ENCODE results near the gene LSM14A. TPM values are rescaled to one million over a fixed set of nuclear protein-coding genes. Genes with fewer than 3 reads are reported as not detected.
A peak's percentile ranks its signal among the peaks of the same experiment; 100 is the strongest.
"Not testable (repeated sequence)": the region's sequence is repeated elsewhere in the genome, so short reads cannot be mapped to it uniquely, and the experiment has no call there.

Gene LSM14A
- total RNA-seq, 2 experiments from 2014 or later, result 87.9 to 102 TPM

DNA sequence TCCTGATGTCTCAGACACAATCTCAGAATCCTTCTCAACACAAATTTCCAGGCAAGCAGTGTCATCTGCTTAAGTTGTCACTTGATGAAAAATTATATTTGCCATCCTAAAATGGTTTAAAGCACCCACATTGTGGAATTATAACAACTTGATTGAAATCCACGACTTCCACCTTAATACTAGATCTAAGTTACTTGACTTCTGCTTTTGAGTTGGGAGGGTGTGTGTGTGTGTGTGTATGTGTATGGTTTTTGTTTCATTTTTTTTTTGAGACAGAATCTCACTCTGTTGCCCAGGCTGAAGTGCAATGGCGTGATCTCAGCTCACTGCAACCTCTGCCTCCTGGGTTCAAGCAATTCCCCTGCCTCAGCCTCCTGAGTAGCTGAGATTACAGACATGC is 10.4 kb upstream of the LSM14A start:
- H3K27me3 Mint-ChIP-seq (ENCODE audit: low read depth); DNase-seq; H3K4me1 Mint-ChIP-seq (ENCODE audit: low read depth); H3K4me3 Mint-ChIP-seq; intact Hi-C loops (cut with micrococcal nuclease); H3K36me3 Mint-ChIP-seq (ENCODE audit: low read depth); H3K9me3 Mint-ChIP-seq; H3K27ac Mint-ChIP-seq: not testable (repeated sequence)
- CTCF ChIA-PET, result interaction anchor here (0.7 kb wide), 1 partner anchor 124 kb away, joined by 3 read pairs; no protein-coding TSS in a partner anchor

DNA sequence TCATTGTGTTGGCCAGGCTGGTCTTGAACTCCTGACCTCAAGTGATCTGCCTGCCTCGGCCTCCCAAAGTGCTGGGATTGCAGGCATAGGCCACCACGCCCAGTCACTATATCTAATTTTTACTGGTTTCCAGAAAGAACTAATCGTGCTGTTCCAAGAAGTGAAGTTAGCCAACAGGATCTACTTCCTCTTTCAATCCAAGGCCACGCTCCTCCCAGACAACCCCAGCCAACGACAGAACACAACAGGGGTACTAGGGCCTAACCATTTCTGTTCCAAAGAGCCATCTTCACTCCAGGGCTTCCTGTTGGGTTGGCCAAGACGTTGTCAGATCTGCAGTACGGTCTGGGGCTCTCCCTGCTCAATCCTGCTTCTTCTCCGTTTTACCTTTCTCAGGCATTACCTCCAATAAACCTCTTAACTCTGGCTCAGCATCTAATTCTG is 7.0 kb upstream of the LSM14A start:
- no peak for DNase-seq
- H3K9me3 Mint-ChIP-seq, result no peaks in the 10 kb centered on the region
- no peaks in the 10 kb centered on the region for H3K4me1 Mint-ChIP-seq (ENCODE audit: low read depth)
- H3K27ac Mint-ChIP-seq, result no peak overlapping the region
- H3K36me3 Mint-ChIP-seq (ENCODE audit: low read depth), result no peaks in the 10 kb centered on the region
- no peaks in the 10 kb centered on the region for H3K27me3 Mint-ChIP-seq (ENCODE audit: low read depth)
- intact Hi-C loops (cut with micrococcal nuclease), result no loop called here
- no peak overlapping the region for H3K4me3 Mint-ChIP-seq
- CTCF ChIA-PET, result interaction anchor here (0.7 kb wide), 1 partner anchor 19 kb away, joined by 3 read pairs; no protein-coding TSS in a partner anchor

DNA sequence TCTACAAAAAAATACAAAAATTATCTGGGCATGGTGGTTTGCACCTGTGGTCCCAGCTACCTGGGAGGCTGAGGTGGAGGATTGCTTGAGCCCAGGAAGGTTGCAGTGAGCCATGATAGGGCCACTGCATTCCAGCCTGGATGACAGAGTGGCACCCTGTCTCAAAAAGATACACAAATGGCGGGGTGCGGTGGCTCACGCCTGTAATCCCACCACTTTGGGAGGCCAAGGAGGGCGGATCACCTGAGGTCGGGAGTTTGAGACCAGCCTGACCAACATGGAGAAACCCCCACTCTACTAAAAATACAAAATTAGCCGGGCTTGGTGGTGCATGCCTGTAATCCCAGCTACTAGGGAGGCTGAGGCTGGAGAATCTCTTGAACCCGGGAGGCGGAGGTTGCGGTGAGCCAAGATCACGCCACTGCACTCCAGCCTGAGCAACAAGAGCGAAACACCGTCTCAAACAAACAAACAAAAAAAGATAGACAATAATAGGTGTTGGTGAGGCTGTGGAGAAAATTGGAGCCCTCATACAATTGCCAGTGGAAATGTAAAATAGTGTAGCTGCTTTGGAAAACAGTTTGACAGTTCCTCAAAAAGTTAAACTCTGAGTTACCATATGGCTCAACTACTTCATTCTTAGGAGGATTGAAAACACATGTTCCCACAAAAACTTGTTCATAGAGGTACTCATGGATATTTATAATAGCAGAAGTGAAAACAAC is 2.7 kb upstream of the LSM14A start:
- intact Hi-C loops (cut with micrococcal nuclease), result loop anchor here (5.0 kb wide), 3 partner anchors 508 to 1477 kb away; partner anchors contain the start of genes CEBPG, NUDT19, SCGB2B2 and ZNF302
- not testable (repeated sequence) for DNase-seq; H3K27me3 Mint-ChIP-seq (ENCODE audit: low read depth); H3K9me3 Mint-ChIP-seq; H3K27ac Mint-ChIP-seq; H3K4me3 Mint-ChIP-seq
- H3K4me1 Mint-ChIP-seq (ENCODE audit: low read depth), result peaks cover 18% of the 10 kb centered on the region
- peaks cover 11% of the 10 kb centered on the region for H3K36me3 Mint-ChIP-seq (ENCODE audit: low read depth)
- CTCF ChIA-PET, result interaction anchor here (1.6 kb wide), 1 partner anchor 127 kb away, joined by 4 read pairs; no protein-coding TSS in a partner anchor

DNA sequence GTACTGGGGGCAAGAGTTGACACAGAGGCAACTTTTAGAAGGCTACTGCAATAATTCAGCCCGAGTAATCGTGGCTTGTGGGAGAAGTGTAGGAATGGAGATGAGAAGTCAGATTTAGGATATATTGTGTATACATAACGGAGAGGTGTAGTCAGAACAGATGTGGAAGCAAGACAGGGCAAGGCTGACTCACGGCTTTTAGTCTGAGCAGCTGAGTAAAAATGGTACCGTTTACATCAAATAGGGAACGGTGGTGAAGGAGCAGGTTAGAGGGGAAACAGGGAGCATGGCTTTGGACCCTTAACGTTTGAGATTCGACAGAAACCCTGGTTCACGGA is 796 bp upstream of the LSM14A start:
- Mint-ChIP-seq H3K9me3 (no peaks in the 10 kb centered on the region), H3K36me3 (ENCODE audit: low read depth) (peaks cover 19% of the 10 kb centered on the region), H3K4me1 (ENCODE audit: low read depth) (peaks cover 33% of the 10 kb centered on the region), H3K27ac (peak overlapping the region; percentile 99), H3K4me3 (peak overlapping the region; percentile 96), H3K27me3 (ENCODE audit: low read depth) (no peaks in the 10 kb centered on the region)
- peak; percentile 82 for DNase-seq
- CTCF ChIA-PET, result interaction anchor here (0.6 to 1.0 kb wide), 3 partner anchors 35 to 136 kb away, joined by 3 to 4 read pairs (median 3); no protein-coding TSS in a partner anchor
- intact Hi-C loops (cut with micrococcal nuclease), result loop anchor here (1.0 to 5.0 kb wide), 7 partner anchors 47 to 1479 kb away; partner anchors contain the start of genes CEBPG, NUDT19, SCGB2B2 and ZNF302

DNA sequence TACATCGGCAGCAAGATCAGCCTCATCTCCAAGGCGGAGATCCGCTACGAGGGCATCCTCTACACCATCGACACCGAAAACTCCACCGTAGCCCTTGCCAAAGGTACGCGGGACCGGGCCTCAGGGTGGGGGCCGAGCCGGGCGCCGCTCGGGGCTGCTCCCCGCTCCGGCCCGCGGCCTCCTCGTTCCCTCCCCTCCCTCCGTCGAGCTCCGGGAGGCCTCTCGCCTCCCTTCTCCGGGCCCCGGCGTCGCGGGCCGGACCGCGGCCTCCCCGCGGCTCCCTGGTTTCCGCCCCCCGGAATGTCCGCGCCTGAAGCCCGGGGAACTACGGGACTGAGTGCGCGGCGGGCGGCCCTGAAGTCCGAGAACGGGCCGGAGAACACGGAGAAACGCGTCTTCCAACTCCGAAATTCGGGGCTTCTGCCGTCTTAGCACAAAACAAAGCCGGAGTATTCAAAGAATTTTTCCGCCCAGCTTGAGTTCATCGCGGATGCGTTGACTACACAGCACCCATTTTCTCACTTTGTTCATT is 423 bp downstream of the LSM14A start:
- CTCF ChIA-PET, result interaction anchor here (1.1 to 1.4 kb wide), 2 partner anchors 37 to 47 kb away, joined by 4 read pairs; no protein-coding TSS in a partner anchor
- H3K27ac Mint-ChIP-seq, result peak overlapping the region; percentile 99

DNA sequence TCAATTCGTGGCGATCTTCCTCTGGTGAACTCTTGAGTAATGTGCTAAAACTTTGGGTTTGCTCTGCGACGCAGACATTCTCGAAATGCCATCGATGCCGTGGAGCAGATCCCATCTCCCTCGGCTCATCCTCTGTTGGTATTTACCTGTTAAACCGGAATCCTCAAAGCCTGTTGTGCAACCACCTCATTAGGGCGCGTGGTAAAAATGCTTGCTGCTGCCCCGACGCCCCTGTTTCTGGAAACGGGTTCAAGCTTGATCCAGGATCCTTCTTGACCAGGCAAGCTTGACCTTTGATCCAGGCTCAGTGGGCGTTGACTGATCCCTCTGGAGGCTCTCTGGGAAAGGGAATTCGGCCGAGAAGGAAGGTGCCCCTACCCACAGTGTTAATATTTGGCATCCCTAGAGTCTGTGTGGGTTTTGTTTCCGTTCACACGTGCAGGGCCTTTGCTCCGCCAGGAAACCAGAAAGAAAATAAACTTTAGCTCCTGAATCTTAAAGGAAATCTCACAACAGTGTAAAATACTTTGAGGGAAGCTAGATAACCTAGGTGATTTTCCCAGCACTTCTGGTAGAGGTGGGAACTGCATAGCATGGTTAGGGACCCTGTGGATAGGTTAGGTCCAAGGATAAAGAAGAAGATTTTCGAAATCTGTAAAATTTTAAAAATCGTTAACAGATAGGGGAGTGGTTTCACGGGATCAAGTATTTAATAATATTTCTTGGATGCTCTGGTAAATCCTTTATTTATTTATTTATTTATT is 1.1 kb downstream of the LSM14A start:
- H3K27ac Mint-ChIP-seq, result peak overlapping the region; percentile 99
- DNase-seq, result no peak
- H3K36me3 Mint-ChIP-seq (ENCODE audit: low read depth), result peaks cover 21% of the 10 kb centered on the region
- H3K27me3 Mint-ChIP-seq (ENCODE audit: low read depth), result no peaks in the 10 kb centered on the region
- peak overlapping the region; percentile 96 for H3K4me3 Mint-ChIP-seq
- intact Hi-C loops (cut with micrococcal nuclease), result loop anchor here (2.0 to 5.0 kb wide), 4 partner anchors 255 to 1481 kb away; partner anchors contain the start of genes CEBPG, NUDT19, SCGB2B2 and UBA2
- CTCF ChIA-PET, result interaction anchor here (1.1 to 1.4 kb wide), 2 partner anchors 36 to 504 kb away, joined by 3 to 4 read pairs; partner anchors contain the start of gene ZNF302
- peaks cover 50% of the 10 kb centered on the region for H3K4me1 Mint-ChIP-seq (ENCODE audit: low read depth)
- H3K9me3 Mint-ChIP-seq, result no peaks in the 10 kb centered on the region

More for the DNA sequence above, 423 bp downstream of the LSM14A start:
- Mint-ChIP-seq H3K36me3 (ENCODE audit: low read depth) (peaks cover 21% of the 10 kb centered on the region), H3K27me3 (ENCODE audit: low read depth) (no peaks in the 10 kb centered on the region), H3K4me3 (peak overlapping the region; percentile 96), H3K4me1 (ENCODE audit: low read depth) (peaks cover 45% of the 10 kb centered on the region), H3K9me3 (no peaks in the 10 kb centered on the region)
- DNase-seq, result peak; percentile 30
- intact Hi-C loops (cut with micrococcal nuclease), result loop anchor here (1.0 to 5.0 kb wide), 6 partner anchors 38 to 1480 kb away; partner anchors contain the start of genes CEBPG, NUDT19, PDCD2L and SCGB2B2

DNA sequence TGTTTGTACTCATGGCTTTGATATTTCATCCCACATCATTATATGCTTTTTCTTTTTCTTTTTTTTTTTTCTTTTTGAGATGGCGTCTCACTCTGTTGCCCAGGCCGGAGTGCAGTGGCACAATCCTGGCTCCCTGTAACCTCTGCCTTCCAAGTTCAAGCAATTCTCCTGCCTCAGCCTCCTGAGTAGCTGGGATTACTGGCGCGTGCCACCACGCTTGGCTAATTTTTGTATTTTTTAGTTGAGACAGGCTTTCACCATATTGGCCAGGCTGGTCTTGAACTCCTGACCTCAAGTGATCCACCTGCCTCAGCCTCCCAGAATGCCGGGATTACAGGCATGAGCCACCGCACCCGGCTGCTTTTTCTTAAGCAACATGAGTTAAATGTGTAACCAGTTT is 2.9 kb downstream of the LSM14A start:
- H3K27me3 Mint-ChIP-seq (ENCODE audit: low read depth); DNase-seq; CTCF ChIA-PET; intact Hi-C loops (cut with micrococcal nuclease); H3K9me3 Mint-ChIP-seq: not testable (repeated sequence)
- peaks cover 25% of the 10 kb centered on the region for H3K36me3 Mint-ChIP-seq (ENCODE audit: low read depth)
- H3K27ac Mint-ChIP-seq, result peak overlapping the region; percentile 24
- peaks cover 63% of the 10 kb centered on the region for H3K4me1 Mint-ChIP-seq (ENCODE audit: low read depth)
- H3K4me3 Mint-ChIP-seq, result peak overlapping the region; percentile 45

DNA sequence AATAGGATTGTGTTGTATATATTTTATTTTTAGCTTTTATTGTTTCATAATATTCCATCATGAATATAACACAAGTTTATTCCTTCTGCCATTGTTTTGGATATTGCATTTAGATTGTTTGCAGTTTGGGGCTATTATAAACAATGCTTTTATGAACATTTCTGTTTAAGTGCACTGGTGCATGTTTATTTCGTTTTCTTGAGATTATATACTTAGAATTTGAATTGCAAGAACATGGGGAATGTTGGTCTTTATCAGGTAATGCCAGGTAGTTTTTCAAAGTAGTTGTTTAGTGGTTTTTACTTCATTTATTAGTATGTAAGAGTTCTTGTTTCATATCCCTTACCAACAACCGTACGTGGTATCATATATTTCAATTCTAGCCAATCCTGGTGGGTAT is 4.3 kb downstream of the LSM14A start:
- DNase-seq, result no peak
- Mint-ChIP-seq H3K4me3 (peak overlapping the region; percentile 1), H3K27ac (no peak overlapping the region), H3K27me3 (ENCODE audit: low read depth) (no peaks in the 10 kb centered on the region), H3K36me3 (ENCODE audit: low read depth) (peaks cover 34% of the 10 kb centered on the region), H3K9me3 (no peaks in the 10 kb centered on the region), H3K4me1 (ENCODE audit: low read depth) (peaks cover 69% of the 10 kb centered on the region)
- CTCF ChIA-PET, result interaction anchor here (0.9 kb wide), 1 partner anchor 170 kb away, joined by 3 read pairs; no protein-coding TSS in a partner anchor
- intact Hi-C loops (cut with micrococcal nuclease), result no loop called here

DNA sequence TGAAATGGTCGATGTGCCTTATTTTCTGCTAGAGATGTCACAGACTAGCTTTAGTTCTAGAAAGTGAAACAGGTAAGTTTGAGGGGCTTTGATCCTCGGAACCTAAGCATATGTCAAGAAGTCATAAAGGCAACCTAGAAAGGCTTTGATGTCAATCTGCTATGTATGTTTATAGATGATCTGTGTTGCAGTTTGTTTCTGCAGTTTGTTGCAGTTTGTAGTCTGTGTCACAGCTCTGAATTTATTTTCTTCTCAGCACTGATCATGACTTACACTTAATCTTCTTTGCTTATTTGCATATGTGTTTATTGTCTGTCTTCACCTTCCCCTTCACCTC is 5.9 kb downstream of the LSM14A start:
- Mint-ChIP-seq H3K9me3 (no peaks in the 10 kb centered on the region), H3K27me3 (ENCODE audit: low read depth) (no peaks in the 10 kb centered on the region), H3K4me3 (peak overlapping the region; percentile 20), H3K4me1 (ENCODE audit: low read depth) (peaks cover 82% of the 10 kb centered on the region), H3K36me3 (ENCODE audit: low read depth) (peaks cover 32% of the 10 kb centered on the region), H3K27ac (peak overlapping the region; percentile 50)
- CTCF ChIA-PET, result interaction anchor here (0.7 to 1.6 kb wide), 5 partner anchors 16 to 169 kb away, joined by 3 to 4 read pairs (median 3); no protein-coding TSS in a partner anchor
- intact Hi-C loops (cut with micrococcal nuclease), result no loop called here
- DNase-seq, result no peak

DNA sequence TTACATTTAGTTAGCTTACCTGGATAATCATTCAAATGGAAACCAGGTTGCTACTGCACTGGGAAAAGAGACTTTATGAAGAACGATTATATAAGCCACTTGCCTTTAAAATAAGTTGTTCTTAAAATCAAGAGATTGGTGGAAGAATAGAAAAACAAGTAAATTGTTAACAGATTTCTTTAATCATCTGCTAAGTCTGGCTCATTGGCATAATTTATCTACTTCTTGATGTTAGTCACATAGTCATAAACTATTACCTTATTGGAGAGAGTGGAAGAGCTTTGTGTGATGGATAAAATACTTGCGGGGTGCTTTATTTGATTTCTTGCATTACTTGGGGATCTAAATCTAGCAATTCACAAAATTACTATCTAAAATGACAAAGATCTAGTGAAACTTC is 6.8 kb downstream of the LSM14A start:
- H3K4me1 Mint-ChIP-seq (ENCODE audit: low read depth), result peaks cover 79% of the 10 kb centered on the region
- no peak for DNase-seq
- H3K27ac Mint-ChIP-seq, result peak overlapping the region; percentile 28
- peaks cover 26% of the 10 kb centered on the region for H3K36me3 Mint-ChIP-seq (ENCODE audit: low read depth)
- CTCF ChIA-PET, result interaction anchor here (1.2 to 1.6 kb wide), 4 partner anchors 11 to 168 kb away, joined by 3 to 4 read pairs (median 4); no protein-coding TSS in a partner anchor
- no peaks in the 10 kb centered on the region for H3K9me3 Mint-ChIP-seq
- no peaks in the 10 kb centered on the region for H3K27me3 Mint-ChIP-seq (ENCODE audit: low read depth)
- peak overlapping the region; percentile 2 for H3K4me3 Mint-ChIP-seq
- intact Hi-C loops (cut with micrococcal nuclease), result no loop called here

DNA sequence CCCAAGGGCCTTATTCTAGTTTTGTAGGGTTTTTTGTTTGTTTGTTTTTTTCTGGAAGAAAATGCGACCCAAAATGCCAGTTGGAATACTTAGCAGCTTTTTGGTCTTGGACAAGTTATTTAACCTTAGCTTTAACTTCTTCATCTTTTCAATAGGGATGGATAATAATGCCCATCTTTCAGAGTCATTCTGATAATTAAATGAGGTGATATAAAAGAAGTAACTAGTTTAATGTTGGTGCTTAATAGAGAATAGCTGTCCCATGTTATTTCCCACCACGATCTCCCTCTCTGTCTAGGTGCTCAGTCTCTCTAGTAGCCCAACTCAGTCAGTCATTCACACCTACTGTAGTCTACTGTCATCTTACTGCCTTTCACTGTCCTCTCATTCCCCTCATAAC is 8.0 kb downstream of the LSM14A start:
- Mint-ChIP-seq H3K4me1 (ENCODE audit: low read depth) (peaks cover 82% of the 10 kb centered on the region), H3K9me3 (no peaks in the 10 kb centered on the region), H3K27me3 (ENCODE audit: low read depth) (no peaks in the 10 kb centered on the region), H3K4me3 (no peak overlapping the region), H3K27ac (no peak overlapping the region), H3K36me3 (ENCODE audit: low read depth) (peaks cover 21% of the 10 kb centered on the region)
- intact Hi-C loops (cut with micrococcal nuclease), result no loop called here
- CTCF ChIA-PET, result no interaction called here
- DNase-seq, result no peak

DNA sequence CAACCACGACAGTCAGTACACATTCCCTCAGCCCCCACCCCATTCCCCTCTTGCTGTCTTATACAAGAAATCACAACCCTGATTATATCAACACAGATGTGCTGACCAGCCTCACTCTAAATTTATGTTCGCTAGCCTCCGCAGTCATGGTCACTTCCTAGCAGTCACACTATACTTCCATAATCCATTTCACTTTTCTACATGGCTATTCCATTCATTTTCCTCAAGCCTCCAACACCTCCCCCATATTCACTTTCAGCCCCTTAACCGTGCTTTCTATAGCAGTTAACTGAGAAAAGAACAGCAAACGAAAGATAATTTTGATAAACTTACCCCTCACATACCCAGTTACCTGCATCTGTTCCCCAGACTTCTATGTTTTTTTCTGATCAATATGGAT is 8.4 kb downstream of the LSM14A start:
- Mint-ChIP-seq H3K27ac (peak overlapping the region; percentile 52), H3K27me3 (ENCODE audit: low read depth) (no peaks in the 10 kb centered on the region), H3K9me3 (no peaks in the 10 kb centered on the region), H3K4me1 (ENCODE audit: low read depth) (peaks cover 81% of the 10 kb centered on the region), H3K4me3 (no peak overlapping the region), H3K36me3 (ENCODE audit: low read depth) (peaks cover 17% of the 10 kb centered on the region)
- no peak for DNase-seq
- intact Hi-C loops (cut with micrococcal nuclease), result no loop called here
- CTCF ChIA-PET, result no interaction called here

Measured in activated naive CD4-positive, alpha-beta T cell treated with anti-CD3 and anti-CD28 coated beads for 36 hours (primary cell).